H7 (cell line): Measurements from ENCODE around the gene USP25. TPM values are rescaled to one million over a fixed set of nuclear protein-coding genes. Genes with fewer than 3 reads are reported as not detected.
"Not testable (repeated sequence)": the region's sequence is repeated elsewhere in the genome, so short reads cannot be mapped to it uniquely, and the experiment has no call there.

ENCODE experiments used
- DNase-seq: peaks from one replicate; pipeline ENCODE4 v3.0.0; 2012
- H3K27me3 ChIP-seq: 2 replicates; pipeline ENCODE4 v1.6.0; 2011; ENCODE audit warnings: mild to moderate bottlenecking, low read length; ENCODE audit not compliant: control insufficient read depth, insufficient read depth
- H3K36me3 ChIP-seq: replicated peaks from 2 replicates; pipeline ENCODE4 v1.5.1; 2011; ENCODE audit warnings: low read length; ENCODE audit not compliant: control insufficient read depth, insufficient read depth
- H3K4me3 ChIP-seq: 2 replicates; pipeline ENCODE4 v1.5.1; 2011; ENCODE audit warnings: low read depth, mild to moderate bottlenecking, control low read depth, low read length, moderate library complexity; ENCODE audit not compliant: insufficient read depth
- total RNA-seq: library from RNA; depleted of rRNA; stranded (reverse); fragments of >200 nt; shearing (Covaris generic); gene quantifications from 2 replicates; pipeline ENCODE4 v1.2.3, GENCODE V29; 2014

USP25 gene
- total RNA-seq, 1 experiment from 2014 or later: 27.5 TPM

DNA sequence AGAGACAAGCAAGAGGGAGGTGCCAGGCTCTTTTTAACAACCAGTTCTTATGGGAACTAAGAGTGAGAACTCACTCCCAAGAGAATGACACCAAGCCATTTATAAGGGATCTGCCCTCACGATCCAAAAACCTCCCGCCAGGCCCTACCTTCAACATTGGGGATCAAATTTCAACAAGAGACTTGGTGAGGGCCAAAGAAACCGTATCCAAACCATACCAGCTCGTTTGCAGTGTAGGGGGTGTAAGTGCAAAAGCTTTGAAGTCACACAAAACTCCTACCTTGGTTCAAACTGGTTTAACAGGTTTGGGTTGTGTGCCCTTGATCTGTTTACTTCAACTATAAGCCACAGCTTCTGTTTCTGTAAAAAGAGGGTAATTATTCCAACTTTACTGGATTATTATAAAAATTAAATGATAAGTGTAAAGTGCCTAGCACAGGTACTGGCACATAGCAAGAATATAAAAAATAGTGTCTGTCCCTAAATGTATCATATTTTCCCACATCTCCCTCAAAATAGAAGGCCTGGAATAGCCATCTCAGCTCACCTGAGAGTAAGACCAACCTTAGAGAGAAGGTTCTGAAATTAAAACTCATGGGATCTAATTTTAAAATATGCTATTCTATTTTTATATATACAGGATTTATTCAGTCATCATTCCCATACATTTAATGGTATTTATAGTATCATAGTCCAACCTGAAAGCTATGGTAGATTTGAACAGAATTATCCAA lies 7.0 kb upstream of the USP25 start:
- Histone ChIP-seq H3K36me3 (no peaks in the 10 kb centered on the region), H3K4me3 (no peak overlapping the region), H3K27me3 (no peaks in the 10 kb centered on the region)
- peak; percentile 30 for DNase-seq

DNA sequence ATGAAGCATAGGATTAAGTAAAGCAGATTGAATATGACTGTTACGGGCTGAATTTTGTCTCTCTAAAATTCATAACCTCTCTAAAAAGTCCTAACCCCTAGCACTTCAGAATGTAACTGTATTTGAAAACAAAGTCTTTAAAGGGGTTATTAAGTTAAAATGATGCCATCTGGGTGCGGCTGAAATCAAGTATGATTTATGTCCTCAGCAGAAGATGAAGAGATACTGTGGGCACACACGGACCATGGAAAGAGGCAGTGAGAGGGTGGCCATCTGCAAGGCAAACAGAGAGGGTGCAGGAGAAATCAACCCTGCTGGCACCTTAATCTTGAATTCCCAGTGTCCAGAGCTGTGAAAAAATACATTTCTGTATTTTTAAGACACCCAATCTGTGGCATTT lies 3.8 kb upstream of the USP25 start:
- H3K36me3 ChIP-seq: no peaks in the 10 kb centered on the region
- DNase-seq: no peak
- H3K27me3 ChIP-seq: no peaks in the 10 kb centered on the region
- H3K4me3 ChIP-seq: no peak overlapping the region

DNA sequence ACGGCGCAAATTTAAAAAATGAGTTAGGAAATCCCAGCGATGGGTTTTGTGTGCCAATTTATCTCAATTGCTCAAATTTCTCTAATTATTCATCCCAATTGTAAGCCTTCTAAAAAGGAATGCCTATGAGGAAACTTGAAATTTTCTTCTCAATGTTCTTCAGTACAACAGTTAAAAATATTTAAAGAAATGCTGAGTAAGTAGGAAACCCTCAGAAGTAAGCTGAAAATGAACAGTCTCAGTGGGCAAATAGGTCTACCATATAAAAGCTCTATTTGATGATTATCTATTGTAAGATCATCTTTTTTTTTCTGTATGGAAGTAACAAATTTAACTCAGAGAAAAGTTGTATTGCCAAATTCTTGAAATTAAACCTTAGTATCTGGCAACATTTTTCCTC lies 1.7 kb upstream of the USP25 start:
- Histone ChIP-seq H3K27me3 (no peaks in the 10 kb centered on the region), H3K4me3 (no peak overlapping the region), H3K36me3 (no peaks in the 10 kb centered on the region)
- no peak for DNase-seq

DNA sequence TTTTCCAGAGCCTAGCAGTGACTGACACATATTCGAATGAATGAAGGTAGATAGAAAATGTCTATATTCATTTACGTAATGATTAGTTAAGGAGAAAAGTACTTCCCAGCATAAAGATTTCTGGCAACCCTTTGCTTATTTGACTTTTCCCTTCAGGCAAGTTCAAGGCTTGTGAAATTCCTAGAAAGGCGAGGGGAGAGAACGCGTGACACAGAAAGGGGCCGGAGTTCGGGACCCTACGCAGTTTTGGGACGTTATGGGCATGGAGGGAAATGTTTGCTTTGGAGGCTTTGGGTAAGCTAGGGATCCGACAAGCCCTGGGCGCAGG lies 472 bp upstream of the USP25 start:
- Histone ChIP-seq H3K4me3 (peak overlapping the region; percentile 78), H3K27me3 (no peaks in the 10 kb centered on the region), H3K36me3 (no peaks in the 10 kb centered on the region)
- DNase-seq: no peak

DNA sequence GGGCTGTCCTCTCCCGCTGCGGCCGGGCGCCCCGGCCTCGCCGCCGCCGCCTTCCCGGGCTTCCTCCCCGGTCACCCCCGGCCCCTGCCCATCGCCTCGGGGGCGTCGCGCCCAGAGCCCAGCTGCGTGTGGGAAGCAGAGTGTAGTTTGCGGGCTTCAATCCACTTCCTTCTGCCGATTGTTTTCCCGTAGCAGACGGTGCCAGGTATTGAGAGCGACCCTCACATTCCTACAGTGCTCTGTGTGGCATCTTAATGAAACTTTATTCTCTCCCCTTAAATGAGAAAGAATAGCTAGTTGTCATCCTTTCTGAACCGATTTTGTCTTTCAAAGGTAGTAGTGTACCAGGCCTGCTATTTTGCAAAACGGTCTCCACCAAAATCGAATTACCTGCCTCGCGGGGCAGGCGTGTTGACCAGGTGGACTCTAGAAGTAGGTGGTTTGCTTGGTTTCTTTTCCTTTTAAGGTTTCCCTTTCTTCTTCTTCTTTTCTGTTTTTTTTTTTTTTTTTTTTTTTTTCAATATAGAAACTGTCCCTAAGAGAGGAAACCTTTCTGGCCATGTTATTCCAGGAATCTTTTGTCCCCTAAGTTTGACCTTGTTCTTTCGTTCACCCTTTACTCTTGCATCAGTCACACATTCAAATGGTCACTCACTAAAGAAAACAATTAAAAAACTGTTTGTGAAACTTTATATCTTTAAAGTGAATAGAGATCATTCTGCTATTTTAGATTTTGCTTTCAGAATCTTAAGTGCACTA lies 881 bp downstream of the USP25 start:
- no peak for DNase-seq
- Histone ChIP-seq H3K27me3 (no peaks in the 10 kb centered on the region), H3K4me3 (peak overlapping the region; percentile 76), H3K36me3 (no peaks in the 10 kb centered on the region)

DNA sequence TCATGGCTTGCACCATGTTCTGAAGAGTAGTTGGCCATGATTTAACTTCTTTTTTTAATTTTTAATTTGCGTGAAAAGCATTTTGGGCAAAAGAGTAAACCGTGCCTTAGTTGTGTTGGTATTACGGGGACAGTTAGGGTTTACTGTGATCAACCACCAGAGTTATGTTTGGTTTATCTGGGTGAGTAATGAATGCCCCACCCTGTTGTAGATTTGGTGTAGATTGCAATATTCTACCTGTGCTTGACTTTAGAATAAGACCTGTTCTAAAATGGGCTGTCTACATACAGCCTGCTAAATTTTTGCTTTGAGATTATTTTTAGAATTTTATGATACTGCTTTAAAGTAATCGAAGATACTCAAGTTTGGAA lies 1.4 kb downstream of the USP25 start:
- no peak for DNase-seq
- peak overlapping the region; percentile 76 for H3K4me3 ChIP-seq
- no peaks in the 10 kb centered on the region for H3K27me3 ChIP-seq
- no peaks in the 10 kb centered on the region for H3K36me3 ChIP-seq

DNA sequence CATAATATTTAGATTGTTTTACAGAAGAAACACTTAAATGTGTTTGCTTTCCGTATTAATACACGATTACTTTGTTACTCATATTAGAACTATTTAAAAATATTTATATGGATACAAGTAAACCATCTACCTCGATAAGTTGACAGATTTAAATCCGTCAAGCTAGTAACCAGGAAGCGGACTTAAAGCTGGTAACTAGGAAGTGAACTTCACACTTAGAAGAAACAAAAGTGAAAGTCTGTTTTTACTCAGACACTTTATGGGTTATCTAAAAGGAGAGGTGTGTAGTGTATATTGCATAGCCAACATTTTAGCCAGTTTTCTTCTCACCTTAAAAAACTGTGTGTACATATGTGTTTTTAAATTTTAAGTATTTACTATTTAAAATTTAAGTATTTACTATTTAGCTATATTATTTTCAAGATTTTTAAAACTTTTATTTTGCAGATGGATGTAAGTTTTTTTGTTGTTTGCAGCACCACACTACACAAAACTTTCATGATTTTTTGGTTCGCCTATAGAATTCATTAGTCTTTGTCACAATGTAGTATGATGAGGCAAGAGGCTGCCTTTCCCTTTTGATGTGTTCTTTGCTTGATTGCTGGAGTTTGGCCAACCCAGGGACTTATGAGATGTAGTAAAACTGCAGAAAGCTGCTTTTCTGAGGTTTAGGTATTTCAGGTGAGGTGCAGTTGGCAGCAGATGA lies 2.7 kb downstream of the USP25 start:
- no peak overlapping the region; the same call in 1 of the 2 replicates for H3K4me3 ChIP-seq
- no peaks in the 10 kb centered on the region for H3K36me3 ChIP-seq
- DNase-seq: no peak
- H3K27me3 ChIP-seq: no peaks in the 10 kb centered on the region

DNA sequence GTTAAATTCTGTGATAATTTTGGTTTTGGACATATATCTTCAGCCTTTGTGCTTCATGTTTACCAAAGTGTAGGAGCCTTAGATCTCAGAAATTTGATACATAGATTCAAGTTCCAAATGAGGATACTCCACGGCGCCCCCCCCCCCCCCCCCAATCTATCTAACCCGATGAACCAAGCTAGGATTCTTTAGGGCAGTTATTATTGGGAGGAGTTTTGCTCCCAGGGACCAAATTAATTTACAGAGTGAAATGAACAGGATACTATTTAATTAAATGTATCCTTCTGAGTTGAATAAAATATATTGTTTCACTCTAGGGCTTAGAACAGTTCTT lies 3.2 kb downstream of the USP25 start:
- Histone ChIP-seq H3K36me3 (no peaks in the 10 kb centered on the region), H3K27me3 (no peaks in the 10 kb centered on the region), H3K4me3 (no peak overlapping the region)
- DNase-seq: no peak

DNA sequence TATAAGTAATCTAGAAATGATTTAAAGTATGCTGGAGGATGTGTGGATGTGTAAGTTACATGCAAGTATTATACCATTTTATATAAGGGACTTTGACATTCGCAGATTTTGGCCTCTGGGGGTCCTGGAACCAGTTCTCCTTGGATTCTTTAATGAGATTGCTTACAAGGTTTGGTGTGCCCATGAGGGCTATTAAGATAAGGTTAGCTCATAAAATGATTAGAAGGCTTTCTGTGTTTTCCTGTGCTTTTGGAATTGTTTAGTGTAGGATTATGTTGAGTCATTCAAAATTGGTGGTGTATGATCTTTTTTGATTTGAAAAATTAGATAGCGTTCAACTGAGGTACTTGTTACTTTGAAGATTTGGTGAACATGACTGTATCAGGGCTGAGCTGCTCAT lies 5.6 kb downstream of the USP25 start:
- Histone ChIP-seq H3K36me3 (no peaks in the 10 kb centered on the region), H3K4me3 (no peak overlapping the region), H3K27me3 (no peaks in the 10 kb centered on the region)
- DNase-seq: no peak

DNA sequence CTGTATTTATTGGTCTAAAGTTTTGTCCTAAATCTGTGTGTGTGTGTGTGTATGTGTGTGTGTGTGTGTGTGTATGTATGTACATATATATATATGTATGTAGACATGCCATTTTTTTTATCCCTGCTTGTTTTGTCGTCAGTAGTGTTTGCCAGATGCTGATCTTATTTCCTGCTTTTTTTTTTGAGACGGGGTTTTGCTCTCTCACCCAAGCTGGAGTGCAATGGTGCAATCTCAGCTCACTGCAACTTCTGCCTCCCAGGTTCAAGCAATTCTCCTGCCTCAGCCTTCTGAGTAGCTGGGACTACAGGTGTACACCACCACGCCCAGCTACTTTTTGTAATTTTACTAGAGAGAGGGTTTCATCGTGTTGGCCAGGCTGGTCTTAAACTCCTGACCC lies 6.1 kb downstream of the USP25 start:
- not testable (repeated sequence) for H3K27me3 ChIP-seq, DNase-seq, H3K4me3 ChIP-seq, H3K36me3 ChIP-seq

DNA sequence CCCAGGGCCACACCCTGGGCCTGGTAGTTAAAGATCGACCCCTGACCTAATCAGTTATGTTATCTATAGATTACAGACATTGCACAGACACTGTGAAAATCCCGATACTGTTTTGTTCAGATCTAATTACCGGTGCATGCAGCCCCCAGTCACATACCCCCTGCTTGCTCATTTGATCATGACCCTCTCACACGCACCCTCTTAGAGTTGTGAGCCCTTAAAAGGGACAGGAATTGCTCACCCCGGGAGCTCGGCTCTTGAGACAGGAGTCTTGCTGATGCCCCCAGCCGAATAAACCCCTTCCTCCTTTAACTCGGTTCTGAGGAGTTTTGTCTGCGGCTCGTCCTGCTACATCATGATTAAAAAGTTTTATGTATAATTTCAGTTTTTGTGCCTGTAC lies 9.0 kb downstream of the USP25 start:
- not testable (repeated sequence) for H3K4me3 ChIP-seq, H3K27me3 ChIP-seq, DNase-seq, H3K36me3 ChIP-seq

DNA sequence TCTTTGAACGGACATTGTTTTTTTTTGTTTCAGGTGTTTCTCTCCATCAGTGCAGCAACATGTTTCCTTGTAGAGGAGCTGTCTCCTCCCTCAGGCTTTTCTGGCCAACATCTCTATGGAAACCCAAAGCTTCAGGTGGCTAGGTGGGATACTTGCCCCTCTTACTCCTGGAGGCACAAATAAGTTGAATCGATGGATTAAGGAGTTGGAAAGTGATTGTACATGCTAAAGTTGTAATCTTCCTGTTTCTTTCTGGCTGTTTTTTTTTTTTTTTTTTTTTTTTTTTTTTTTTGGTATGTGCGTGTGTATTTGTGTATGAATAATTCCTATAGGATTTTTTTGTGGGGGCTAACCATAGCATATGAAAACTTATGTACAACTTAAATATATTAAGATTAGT lies 10.6 kb downstream of the USP25 start:
- Histone ChIP-seq H3K36me3 (no peaks in the 10 kb centered on the region; the same call in 1 of the 2 replicates), H3K27me3 (no peaks in the 10 kb centered on the region), H3K4me3 (no peak overlapping the region)
- no peak for DNase-seq

DNA sequence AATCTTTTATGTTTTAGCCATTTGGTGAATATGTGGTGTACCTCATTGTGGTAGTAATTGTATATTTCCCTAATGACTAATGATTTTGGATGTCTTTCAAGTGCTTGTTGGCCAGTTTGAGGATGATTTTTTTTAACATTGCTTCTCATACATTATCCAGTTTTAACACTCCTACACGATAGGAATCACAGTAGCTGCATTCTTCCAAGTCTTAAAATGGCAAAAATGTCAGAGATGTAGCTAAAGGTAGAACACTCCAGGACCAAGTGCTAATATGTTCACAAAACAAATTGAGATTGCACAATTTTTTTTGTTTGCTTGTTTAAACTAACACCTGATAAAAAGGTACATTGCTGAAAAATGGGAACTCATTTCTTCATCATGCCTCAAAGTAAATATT lies 11.7 kb downstream of the USP25 start:
- Histone ChIP-seq H3K36me3 (no peaks in the 10 kb centered on the region; the same call in 1 of the 2 replicates), H3K4me3 (no peak overlapping the region), H3K27me3 (no peaks in the 10 kb centered on the region)
- no peak for DNase-seq

DNA sequence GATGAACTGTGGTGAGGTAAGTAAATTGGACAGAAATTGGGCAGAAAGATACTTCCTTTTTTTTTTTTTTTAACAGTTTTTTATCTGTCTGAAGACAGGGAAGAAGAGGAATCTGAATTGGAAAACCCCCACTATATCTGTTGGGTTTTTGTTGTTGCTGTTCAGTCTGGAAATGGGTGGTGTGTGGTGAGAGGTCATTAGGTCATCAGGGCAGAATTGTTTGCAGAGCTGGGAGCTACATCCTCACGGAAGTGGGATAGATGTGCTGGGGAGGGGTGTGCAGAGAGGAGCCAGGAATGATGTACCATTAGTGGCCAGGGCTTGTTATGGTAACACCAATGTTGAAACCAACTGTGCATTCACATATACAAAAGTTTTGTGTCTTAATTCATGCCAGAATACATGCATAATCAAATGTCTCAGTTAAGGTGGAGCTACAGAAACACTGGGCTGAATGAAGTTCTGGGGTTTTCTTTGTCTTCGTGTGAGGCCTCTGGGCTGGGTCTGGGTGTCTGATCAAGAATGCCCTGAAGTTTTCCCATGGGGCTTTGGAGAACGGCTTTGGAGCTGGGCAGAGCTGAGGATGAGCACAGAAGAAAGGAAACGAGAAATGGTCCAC lies 12.4 kb downstream of the USP25 start:
- no peak for DNase-seq
- H3K36me3 ChIP-seq: no peaks in the 10 kb centered on the region; the same call in 1 of the 2 replicates
- no peak overlapping the region for H3K4me3 ChIP-seq
- H3K27me3 ChIP-seq: no peaks in the 10 kb centered on the region

DNA sequence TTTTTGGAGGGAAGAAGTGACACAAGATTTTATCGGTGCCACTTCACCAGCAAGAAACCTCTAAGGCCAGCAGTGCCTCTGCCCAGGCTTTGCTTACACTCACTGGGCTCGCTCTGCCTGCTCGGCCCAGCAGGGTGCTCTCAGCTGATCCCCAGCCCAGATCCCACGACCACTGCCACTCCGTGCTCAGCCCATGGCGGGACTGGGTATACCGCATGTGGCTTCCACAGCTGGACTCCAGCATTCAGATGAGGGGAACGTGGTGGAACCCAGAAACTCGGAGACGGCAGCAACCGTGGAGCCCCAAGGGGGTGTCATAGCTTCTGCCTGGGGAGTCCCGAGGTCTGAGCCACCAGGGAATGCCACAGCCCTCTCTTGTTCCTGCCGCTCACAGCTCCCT lies 12.9 kb downstream of the USP25 start:
- DNase-seq: no peak
- no peaks in the 10 kb centered on the region for H3K27me3 ChIP-seq
- no peak overlapping the region for H3K4me3 ChIP-seq
- H3K36me3 ChIP-seq: no peaks in the 10 kb centered on the region; the same call in 1 of the 2 replicates
